HUES6 (cell line): ENCODE results near the gene DEFB123.
"Not testable (repeated sequence)": the region's sequence is repeated elsewhere in the genome, so short reads cannot be mapped to it uniquely, and the experiment has no call there.

Source experiments
- H3K27ac ChIP-seq: 2 replicates; pipeline ENCODE4 v1.7.0; 2013; ENCODE audit warnings: low read depth, mild to moderate bottlenecking, low read length, inconsistent platforms
- H3K27me3 ChIP-seq: 2 replicates; pipeline ENCODE4 v1.6.1; 2013; ENCODE audit warnings: low read length; ENCODE audit not compliant: control insufficient read depth, insufficient read depth
- H3K36me3 ChIP-seq: 2 replicates; pipeline ENCODE4 v1.6.1; 2013; ENCODE audit warnings: low read length; ENCODE audit not compliant: control insufficient read depth, insufficient read depth
- H3K4me1 ChIP-seq: 2 replicates; pipeline ENCODE4 v1.6.1; 2013; ENCODE audit warnings: low read length; ENCODE audit not compliant: control insufficient read depth, insufficient read depth
- H3K4me3 ChIP-seq: 2 replicates; pipeline ENCODE4 v1.5.1; 2013; ENCODE audit warnings: low read depth, low read length
- H3K9ac ChIP-seq: one replicate; pipeline ENCODE4 v1.6.1; 2013; ENCODE audit warnings: mild to moderate bottlenecking, low read length
- H3K9me3 ChIP-seq: 2 replicates; pipeline ENCODE4 v1.6.1; 2013; ENCODE audit warnings: low read depth, low read length; ENCODE audit not compliant: control insufficient read depth, insufficient read depth

DEFB123 gene, protein sequence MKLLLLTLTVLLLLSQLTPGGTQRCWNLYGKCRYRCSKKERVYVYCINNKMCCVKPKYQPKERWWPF

GRCh38 chr20:31440012-31440659 lies at the start of gene DEFB123:
DEFB123 (plus strand) TSS chr20:31440632; CDS start chr20:31440699, 67 bp downstream.
- Histone ChIP-seq H3K36me3 (no peaks in the 10 kb centered on the region), H3K9ac (no peak within 1 kb of the TSS), H3K27ac (no peak within 1 kb of the TSS), H3K27me3 (no peaks in the 10 kb centered on the region), H3K4me3 (no peak within 1 kb of the TSS), H3K9me3 (peaks cover 76% of the 10 kb centered on the region; the same call in 1 of the 2 replicates), H3K4me1 (no peaks in the 10 kb centered on the region; the same call in 1 of the 2 replicates)

DNA sequence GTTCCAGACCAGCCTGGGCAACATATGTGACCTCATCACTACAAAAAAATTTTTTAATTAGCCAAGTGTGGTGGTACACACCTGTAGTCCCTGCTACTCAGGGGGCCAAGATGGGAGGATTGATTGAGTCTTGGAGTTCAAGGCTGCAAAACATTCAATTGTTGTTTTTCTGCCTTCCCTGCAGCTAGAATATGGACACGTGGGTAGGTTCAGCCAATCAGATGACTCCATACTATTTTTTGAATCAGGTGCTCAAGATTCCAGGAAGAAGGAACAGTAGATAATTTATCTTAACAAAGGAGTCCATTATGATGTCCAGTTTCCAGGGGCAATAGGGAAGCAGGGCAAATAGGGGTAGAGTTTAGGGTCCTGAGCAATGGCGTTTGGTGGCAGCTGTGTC lies 47.6 kb upstream of the DEFB123 start:
- peaks cover 65% of the 10 kb centered on the region; the same call in 1 of the 2 replicates for H3K9me3 ChIP-seq

DNA sequence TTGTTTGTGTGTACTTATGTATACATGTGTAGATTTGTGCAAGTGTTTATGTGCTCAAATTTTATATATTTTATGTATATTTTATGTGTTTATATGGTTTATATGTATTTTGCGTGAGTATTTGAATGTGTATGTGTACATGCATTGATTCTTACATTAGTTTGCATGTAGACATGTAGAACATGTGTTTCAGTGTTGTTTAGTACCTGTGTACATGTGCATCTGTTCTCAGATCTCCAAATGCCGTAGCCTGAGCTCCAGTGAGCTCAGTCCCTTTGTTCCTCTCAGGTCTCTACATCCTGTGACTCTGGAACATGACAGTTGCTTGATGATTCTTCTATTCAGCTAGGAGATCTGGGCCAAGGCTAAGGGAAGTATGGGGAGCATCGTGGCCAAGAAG lies 45.5 kb upstream of the DEFB123 start:
- Histone ChIP-seq H3K4me3 (no peak overlapping the region), H3K9ac (no peak overlapping the region), H3K36me3 (no peaks in the 10 kb centered on the region), H3K27me3 (peaks cover 15% of the 10 kb centered on the region; the same call in 1 of the 2 replicates), H3K9me3 (peaks cover 60% of the 10 kb centered on the region; the same call in 1 of the 2 replicates), H3K4me1 (no peaks in the 10 kb centered on the region), H3K27ac (no peak overlapping the region)

More for the DNA sequence above, 47.6 kb upstream of the DEFB123 start:
- Histone ChIP-seq H3K36me3 (no peaks in the 10 kb centered on the region), H3K27ac (no peak overlapping the region), H3K4me3 (no peak overlapping the region), H3K27me3 (peaks cover 20% of the 10 kb centered on the region; the same call in 1 of the 2 replicates), H3K4me1 (no peaks in the 10 kb centered on the region), H3K9ac (no peak overlapping the region)

GRCh38 chr20:31403886-31404285 lies 36.5 kb upstream of the DEFB123 start:
- Histone ChIP-seq H3K27me3 (peaks cover 11% of the 10 kb centered on the region; the same call in 1 of the 2 replicates), H3K27ac (no peak overlapping the region), H3K9me3 (peaks cover 67% of the 10 kb centered on the region; the same call in 1 of the 2 replicates)

GRCh38 chr20:31406115-31406514 lies 34.3 kb upstream of the DEFB123 start, which contains the start of gene DEFB121:
DEFB121 (minus strand) TSS chr20:31406215; CDS start chr20:31406152, 63 bp downstream.
- Histone ChIP-seq H3K27me3 (peaks cover 9% of the 10 kb centered on the region; the same call in 1 of the 2 replicates), H3K9me3 (peaks cover 62% of the 10 kb centered on the region; the same call in 1 of the 2 replicates), H3K27ac (no peak within 1 kb of the TSS), H3K4me1 (no peaks in the 10 kb centered on the region), H3K9ac (no peak within 1 kb of the TSS), H3K36me3 (no peaks in the 10 kb centered on the region), H3K4me3 (no peak within 1 kb of the TSS)

More at GRCh38 chr20:31403886-31404285, 36.5 kb upstream of the DEFB123 start:
- H3K4me1 ChIP-seq = no peaks in the 10 kb centered on the region
- no peaks in the 10 kb centered on the region for H3K36me3 ChIP-seq
- no peak overlapping the region for H3K9ac ChIP-seq
- H3K4me3 ChIP-seq = no peak overlapping the region

DNA sequence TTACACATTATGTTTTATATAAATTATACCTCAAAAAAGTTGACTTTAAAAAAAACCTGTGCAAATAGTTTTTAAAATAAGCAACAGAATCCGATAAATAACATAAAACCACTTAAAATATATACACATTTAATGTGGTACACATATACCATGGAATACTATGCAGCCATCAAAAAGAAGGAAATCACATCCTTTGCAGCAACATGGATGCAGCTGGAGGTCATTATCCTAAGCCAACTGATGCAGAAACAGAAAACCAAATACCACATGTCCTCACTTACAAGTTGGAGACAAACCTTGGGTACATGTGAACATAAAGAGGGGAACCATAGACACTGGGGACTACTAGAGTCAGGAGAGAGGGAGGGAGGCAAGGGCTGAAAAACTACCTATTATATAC lies 30.4 kb upstream of the DEFB123 start:
- Histone ChIP-seq H3K9me3 (peaks cover 62% of the 10 kb centered on the region; the same call in 1 of the 2 replicates), H3K4me1 (no peaks in the 10 kb centered on the region), H3K36me3 (no peaks in the 10 kb centered on the region), H3K4me3 (no peak overlapping the region), H3K27ac (no peak overlapping the region), H3K27me3 (peaks cover 6% of the 10 kb centered on the region; the same call in 1 of the 2 replicates), H3K9ac (no peak overlapping the region)

DNA sequence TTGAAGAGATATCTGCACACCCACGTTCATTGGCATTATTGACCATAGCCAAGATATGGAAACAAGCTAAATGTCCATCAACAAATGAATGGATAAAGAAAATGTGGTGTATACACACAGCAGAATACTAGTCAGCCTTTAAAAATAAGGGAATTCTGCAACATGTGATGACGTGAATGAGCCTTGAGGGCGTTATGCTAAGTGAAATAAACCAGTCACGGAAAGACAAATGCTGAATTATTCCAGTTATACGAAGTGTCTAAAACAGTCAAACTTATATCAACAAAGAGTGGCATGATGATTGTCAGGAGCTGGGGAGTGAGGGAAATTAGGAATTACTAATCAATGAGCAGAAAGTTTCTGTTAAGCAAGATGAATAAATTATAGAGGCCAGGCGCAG lies 26.1 kb upstream of the DEFB123 start:
- H3K4me3 ChIP-seq = no peak overlapping the region
- H3K9ac ChIP-seq = no peak overlapping the region
- no peak overlapping the region for H3K27ac ChIP-seq
- peaks cover 57% of the 10 kb centered on the region; the same call in 1 of the 2 replicates for H3K9me3 ChIP-seq
- H3K4me1 ChIP-seq = no peaks in the 10 kb centered on the region
- H3K27me3 ChIP-seq = peaks cover 6% of the 10 kb centered on the region; the same call in 1 of the 2 replicates
- H3K36me3 ChIP-seq = no peaks in the 10 kb centered on the region

DNA sequence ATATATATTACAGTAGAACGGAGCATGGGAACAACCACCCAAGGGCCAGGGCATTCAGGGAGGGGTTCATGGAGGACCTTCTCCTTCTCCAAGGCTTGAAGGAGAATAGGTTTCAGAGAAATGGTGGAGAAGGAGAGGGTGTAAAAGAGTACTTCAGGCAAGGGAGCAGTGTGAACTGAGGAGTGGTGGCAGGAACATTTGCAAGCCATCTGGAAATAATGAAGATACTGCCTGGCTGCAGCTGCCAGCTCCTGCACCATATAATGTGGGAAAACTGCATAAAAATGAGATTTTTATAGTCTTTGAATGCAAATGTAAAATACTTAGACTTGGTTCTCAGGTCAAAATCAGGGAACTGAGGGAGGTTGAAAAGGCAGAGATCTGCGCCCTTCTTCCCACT lies 24.8 kb upstream of the DEFB123 start:
- H3K4me3 ChIP-seq = no peak overlapping the region
- H3K4me1 ChIP-seq = no peaks in the 10 kb centered on the region
- H3K27ac ChIP-seq = no peak overlapping the region
- H3K27me3 ChIP-seq = peaks cover 6% of the 10 kb centered on the region; the same call in 1 of the 2 replicates
- H3K36me3 ChIP-seq = no peaks in the 10 kb centered on the region
- no peak overlapping the region for H3K9ac ChIP-seq
- peaks cover 60% of the 10 kb centered on the region; the same call in 1 of the 2 replicates for H3K9me3 ChIP-seq

- Histone ChIP-seq H3K36me3 (no peaks in the 10 kb centered on the region), H3K4me3 (no peak overlapping the region), H3K9me3 (peaks cover 51% of the 10 kb centered on the region; the same call in 1 of the 2 replicates), H3K27ac (no peak overlapping the region), H3K27me3 (no peaks in the 10 kb centered on the region; the same call in 1 of the 2 replicates), H3K9ac (no peak overlapping the region), H3K4me1 (no peaks in the 10 kb centered on the region)
These were observed 22.1 kb upstream of the DEFB123 start for GRCh38 chr20:31418307-31418706.

DNA sequence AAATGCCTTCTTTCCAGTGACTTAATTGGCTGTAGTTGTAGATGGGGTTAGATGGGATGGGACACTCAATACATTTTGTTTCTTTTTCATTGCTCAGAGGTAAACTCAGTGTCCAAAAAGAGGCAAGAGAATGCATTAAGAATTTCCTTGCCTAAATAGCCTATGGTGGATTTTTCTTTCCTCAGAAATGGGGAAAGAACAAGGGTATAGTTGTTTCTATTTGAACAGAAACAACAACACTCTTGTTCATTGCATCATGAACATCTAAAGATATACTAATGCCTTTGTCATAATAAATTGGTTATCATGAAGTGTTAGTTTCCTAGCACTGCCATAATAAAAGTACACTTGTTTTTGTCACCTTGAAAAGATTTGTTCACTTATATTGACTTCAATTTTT lies 14.6 kb upstream of the DEFB123 start:
- H3K4me1 ChIP-seq = peaks cover 3% of the 10 kb centered on the region; the same call in 1 of the 2 replicates
- H3K27me3 ChIP-seq = no peaks in the 10 kb centered on the region; the same call in 1 of the 2 replicates
- H3K36me3 ChIP-seq = no peaks in the 10 kb centered on the region
- no peak overlapping the region for H3K4me3 ChIP-seq
- H3K9ac ChIP-seq = no peak overlapping the region
- H3K9me3 ChIP-seq = peaks cover 45% of the 10 kb centered on the region
- H3K27ac ChIP-seq = no peak overlapping the region

- H3K4me1 ChIP-seq, H3K4me3 ChIP-seq, H3K9ac ChIP-seq, H3K36me3 ChIP-seq, H3K27ac ChIP-seq, H3K27me3 ChIP-seq: not testable (repeated sequence)
- H3K9me3 ChIP-seq = peaks cover 41% of the 10 kb centered on the region
These were observed 13.4 kb upstream of the DEFB123 start for GRCh38 chr20:31426891-31427551.
